OCI-LY1 (cell line): ENCODE data around the gene ANKRD10.

ENCODE experiments used
- H2AFZ ChIP-seq: fragments of 200-600 bp; sonication (generic), shearing (Covaris generic); 2 replicates; pipeline ENCODE4 v1.6.0; 2014; ENCODE audit warnings: antibody characterized with exemption, mild to moderate bottlenecking, low read length
- H3F3A ChIP-seq: fragments of 200-600 bp; sonication (generic), shearing (Covaris generic); 2 replicates; pipeline ENCODE4 v1.6.0; 2014; ENCODE audit warnings: mild to moderate bottlenecking, antibody characterized with exemption, low read length, moderate library complexity; ENCODE audit not compliant: insufficient read depth
- H3K27ac ChIP-seq: fragments of 200-600 bp; sonication (generic); 2 replicates; pipeline ENCODE4 v1.5.1; 2014; ENCODE audit warnings: low read length, mixed run types, mild to moderate bottlenecking, low read depth; ENCODE audit not compliant: poor library complexity, severe bottlenecking
- H3K27me3 ChIP-seq: fragments of 200-600 bp; sonication (generic); 2 replicates; pipeline ENCODE4 v1.6.0; 2014; ENCODE audit warnings: antibody characterized with exemption, mild to moderate bottlenecking, low read length, moderate library complexity; ENCODE audit not compliant: insufficient read depth
- H3K36me3 ChIP-seq: fragments of 200-600 bp; sonication (generic); 2 replicates; pipeline ENCODE4 v1.6.1; 2014; ENCODE audit warnings: mild to moderate bottlenecking, antibody characterized with exemption, low read length, moderate library complexity, mixed read lengths; ENCODE audit not compliant: insufficient read depth
- H3K4me1 ChIP-seq: fragments of 200-600 bp; sonication (generic); 2 replicates; pipeline ENCODE4 v1.5.1; 2014; ENCODE audit warnings: mild to moderate bottlenecking, low read length, moderate library complexity; ENCODE audit not compliant: insufficient read depth, severe bottlenecking
- H3K4me2 ChIP-seq: fragments of 200-600 bp; sonication (generic), shearing (Covaris generic); 2 replicates; pipeline ENCODE4 v1.6.1; 2014; ENCODE audit warnings: low read length
- H3K4me3 ChIP-seq: fragments of 200-600 bp; sonication (generic); 2 replicates; pipeline ENCODE4 v1.5.1; 2014; ENCODE audit warnings: low read length, low read depth, mild to moderate bottlenecking, mixed read lengths; ENCODE audit not compliant: poor library complexity, severe bottlenecking
- H3K79me2 ChIP-seq: fragments of 200-600 bp; shearing (Covaris generic); 2 replicates; pipeline ENCODE4 v1.6.1; 2016; ENCODE audit warnings: mixed run types, low read length, mixed read lengths; ENCODE audit not compliant: insufficient read depth
- H3K9ac ChIP-seq: fragments of 200-600 bp; sonication (generic), shearing (Covaris generic); 2 replicates; pipeline ENCODE4 v1.6.1; 2014; ENCODE audit warnings: mild to moderate bottlenecking, low read length, mixed read lengths
- H3K9me2 ChIP-seq: fragments of 200-600 bp; sonication (generic), shearing (Covaris generic); 2 replicates; pipeline ENCODE4 v1.6.1; 2014; ENCODE audit warnings: low read depth, mild to moderate bottlenecking, low read length, mixed read lengths
- H3K9me3 ChIP-seq: fragments of 200-600 bp; shearing (Covaris generic); 2 replicates; pipeline ENCODE4 v1.6.1; 2014; ENCODE audit warnings: low read length, mixed read lengths
- H4K20me1 ChIP-seq: fragments of 200-600 bp; sonication (generic), shearing (Covaris generic); 2 replicates; pipeline ENCODE4 v1.6.0; 2016; ENCODE audit warnings: mild to moderate bottlenecking, low read length; ENCODE audit not compliant: insufficient read depth
- CTCF ChIP-seq: fragments of 200-600 bp; sonication (generic), shearing (Covaris generic); IDR thresholded peaks from 2 replicates; pipeline ENCODE4 v1.5.1; 2017; ENCODE audit warnings: mild to moderate bottlenecking, antibody characterized with exemption, low read length, moderate library complexity, mixed read lengths
- EZH2 ChIP-seq: fragments of 200-600 bp; sonication (generic), shearing (Covaris generic); IDR thresholded peaks from 2 replicates; pipeline ENCODE4 v1.8.0; 2017; ENCODE audit warnings: borderline replicate concordance, mixed run types, mild to moderate bottlenecking, antibody characterized with exemption, low read length, moderate library complexity, mixed read lengths

The ANKRD10 gene

GRCh38 chr13:110915057-110915873 is at the start of gene ANKRD10:
Gene ANKRD10 (minus strand): TSS chr13:110915069. CDS start chr13:110914934, 135 bp downstream.
- Histone ChIP-seq H3K4me2 (peak within 1 kb of the TSS; percentile 78), H3K9me3 (no peaks in the 10 kb centered on the region), H3K4me1 (peaks cover 27% of the 10 kb centered on the region), H4K20me1 (no peaks in the 10 kb centered on the region), H2AFZ (peak within 1 kb of the TSS; percentile 42), H3K79me2 (peaks cover 36% of the 10 kb centered on the region), H3K9me2 (no peaks in the 10 kb centered on the region), H3K36me3 (peaks cover 17% of the 10 kb centered on the region), H3K9ac (peak within 1 kb of the TSS; percentile 98), H3K27ac (peak within 1 kb of the TSS; percentile 84), H3K4me3 (peak within 1 kb of the TSS; percentile 96), H3K27me3 (no peaks in the 10 kb centered on the region), H3F3A (no peaks in the 10 kb centered on the region)
- TF ChIP-seq EZH2, result no peak
- peak; percentile 91 for TF ChIP-seq CTCF

DNA sequence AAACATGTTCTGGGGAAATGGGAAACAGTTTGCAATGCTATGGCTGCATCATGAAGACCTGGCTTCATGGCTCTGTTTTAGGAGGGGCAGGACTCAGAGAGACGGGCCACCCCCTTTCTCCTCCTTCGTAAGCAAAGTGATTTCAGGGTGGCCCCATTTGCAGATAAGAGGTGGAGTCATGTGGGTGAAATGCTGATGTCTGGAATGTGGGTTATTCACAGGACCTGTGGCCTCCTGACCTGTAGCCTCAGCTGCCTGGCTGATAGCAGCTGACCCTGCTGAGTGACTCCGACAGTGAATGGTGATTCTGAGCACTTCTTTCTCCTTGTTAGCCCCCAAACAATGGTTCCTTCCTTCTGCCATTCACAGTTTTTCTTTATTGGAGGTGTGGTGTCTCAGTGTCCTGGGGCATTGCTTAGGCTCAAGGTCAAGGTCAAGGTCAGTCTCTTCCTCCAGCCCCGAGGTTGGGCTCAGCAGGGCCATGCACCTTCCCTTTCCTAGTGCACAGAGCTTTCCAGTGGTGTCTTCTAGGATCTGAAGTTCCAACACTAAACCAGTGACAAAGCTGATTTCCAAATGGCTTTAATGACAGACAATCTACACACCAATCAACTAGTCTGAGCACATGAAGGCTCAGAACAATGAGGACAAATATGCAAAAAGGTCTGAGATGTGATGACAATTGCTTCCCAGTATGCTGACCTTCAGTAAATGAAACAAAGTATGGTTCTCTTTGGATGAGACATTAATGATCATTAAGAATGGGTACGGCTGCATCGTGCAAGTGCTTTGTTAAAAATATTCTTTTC is 49.6 kb upstream of the ANKRD10 start:
- no peak for TF ChIP-seq CTCF
- no peak for TF ChIP-seq EZH2
- peaks cover 13% of the 10 kb centered on the region; the same call in 1 of the 2 replicates for H3K9me3 ChIP-seq
- H4K20me1 ChIP-seq, result no peaks in the 10 kb centered on the region
- H3K9me2 ChIP-seq, result no peaks in the 10 kb centered on the region
- no peaks in the 10 kb centered on the region for H3K79me2 ChIP-seq
- H3K27me3 ChIP-seq, result no peaks in the 10 kb centered on the region; the same call in 1 of the 2 replicates
- H3K4me1 ChIP-seq, result no peaks in the 10 kb centered on the region
- H3K36me3 ChIP-seq, result no peaks in the 10 kb centered on the region
- no peaks in the 10 kb centered on the region for H3F3A ChIP-seq
- no peak overlapping the region for H3K4me3 ChIP-seq
- no peak overlapping the region for H3K27ac ChIP-seq
- H3K4me2 ChIP-seq, result no peak overlapping the region
- no peak overlapping the region for H3K9ac ChIP-seq
- H2AFZ ChIP-seq, result no peak overlapping the region

- no peak for TF ChIP-seq EZH2
- TF ChIP-seq CTCF, result no peak
- Histone ChIP-seq H4K20me1 (no peaks in the 10 kb centered on the region), H3K36me3 (no peaks in the 10 kb centered on the region), H3K27ac (no peak overlapping the region), H3K27me3 (no peaks in the 10 kb centered on the region; the same call in 1 of the 2 replicates), H3F3A (no peaks in the 10 kb centered on the region), H3K9me2 (no peaks in the 10 kb centered on the region), H3K4me3 (no peak overlapping the region), H3K4me1 (no peaks in the 10 kb centered on the region), H3K79me2 (no peaks in the 10 kb centered on the region), H3K9me3 (peaks cover 13% of the 10 kb centered on the region; the same call in 1 of the 2 replicates), H3K4me2 (no peak overlapping the region), H2AFZ (no peak overlapping the region), H3K9ac (no peak overlapping the region)
Observed at GRCh38 chr13:110963554-110963970, 48.7 kb upstream of the ANKRD10 start.
